Measurements from ENCODE around the gene BMAL1.

BMAL1 gene

GRCh38 chr11:13358596-13359270, 81.1 kb downstream of the BMAL1 start:
- Histone ChIP-seq H3K27me3 (ENCODE audit: control insufficient read depth, insufficient read depth, low read length) (no peaks in the 10 kb centered on the region), H3K4me3 (ENCODE audit: low read length) (no peak overlapping the region), H3K9ac (ENCODE audit: low read length) (no peak overlapping the region), H3K36me3 (ENCODE audit: control insufficient read depth, insufficient read depth, low read length) (peaks cover 5% of the 10 kb centered on the region), H3K9me3 (ENCODE audit: control insufficient read depth, low read length) (no peaks in the 10 kb centered on the region), H3K4me1 (ENCODE audit: control insufficient read depth, insufficient read depth, low read length) (no peaks in the 10 kb centered on the region)

GRCh38 chr11:13362596-13363109, 85.1 kb downstream of the BMAL1 start:
- H3K9ac ChIP-seq (ENCODE audit: low read length), result no peak overlapping the region
- no peaks in the 10 kb centered on the region for H3K4me1 ChIP-seq (ENCODE audit: control insufficient read depth, insufficient read depth, low read length)
- no peaks in the 10 kb centered on the region for H3K9me3 ChIP-seq (ENCODE audit: control insufficient read depth, low read length)
- H3K4me3 ChIP-seq (ENCODE audit: low read length), result no peak overlapping the region
- H3K27me3 ChIP-seq (ENCODE audit: control insufficient read depth, insufficient read depth, low read length), result no peaks in the 10 kb centered on the region
- no peaks in the 10 kb centered on the region for H3K36me3 ChIP-seq (ENCODE audit: control insufficient read depth, insufficient read depth, low read length)

- H3K36me3 ChIP-seq (ENCODE audit: control insufficient read depth, insufficient read depth, low read length), result no peaks in the 10 kb centered on the region
- no peaks in the 10 kb centered on the region for H3K4me1 ChIP-seq (ENCODE audit: control insufficient read depth, insufficient read depth, low read length)
- no peak overlapping the region for H3K4me3 ChIP-seq (ENCODE audit: low read length)
- H3K9ac ChIP-seq (ENCODE audit: low read length), result no peak overlapping the region
- no peaks in the 10 kb centered on the region for H3K27me3 ChIP-seq (ENCODE audit: control insufficient read depth, insufficient read depth, low read length)
- no peaks in the 10 kb centered on the region for H3K9me3 ChIP-seq (ENCODE audit: control insufficient read depth, low read length)
Observed at GRCh38 chr11:13364388-13364787, 86.8 kb downstream of the BMAL1 start.

GRCh38 chr11:13366266-13367026, 88.9 kb downstream of the BMAL1 start:
- H3K27me3 ChIP-seq (ENCODE audit: control insufficient read depth, insufficient read depth, low read length), result no peaks in the 10 kb centered on the region
- H3K9me3 ChIP-seq (ENCODE audit: control insufficient read depth, low read length), result no peaks in the 10 kb centered on the region
- no peaks in the 10 kb centered on the region for H3K4me1 ChIP-seq (ENCODE audit: control insufficient read depth, insufficient read depth, low read length)
- no peak overlapping the region for H3K4me3 ChIP-seq (ENCODE audit: low read length)
- no peaks in the 10 kb centered on the region for H3K36me3 ChIP-seq (ENCODE audit: control insufficient read depth, insufficient read depth, low read length)
- no peak overlapping the region for H3K9ac ChIP-seq (ENCODE audit: low read length)

- Histone ChIP-seq H3K27me3 (ENCODE audit: control insufficient read depth, insufficient read depth, low read length) (no peaks in the 10 kb centered on the region), H3K4me3 (ENCODE audit: low read length) (no peak overlapping the region), H3K9ac (ENCODE audit: low read length) (no peak overlapping the region), H3K9me3 (ENCODE audit: control insufficient read depth, low read length) (no peaks in the 10 kb centered on the region), H3K4me1 (ENCODE audit: control insufficient read depth, insufficient read depth, low read length) (no peaks in the 10 kb centered on the region), H3K36me3 (ENCODE audit: control insufficient read depth, insufficient read depth, low read length) (no peaks in the 10 kb centered on the region)
Observed at GRCh38 chr11:13367115-13367514, 89.5 kb downstream of the BMAL1 start.

- Histone ChIP-seq H3K4me3 (ENCODE audit: low read length) (no peak overlapping the region), H3K9ac (ENCODE audit: low read length) (no peak overlapping the region), H3K27me3 (ENCODE audit: control insufficient read depth, insufficient read depth, low read length) (no peaks in the 10 kb centered on the region), H3K36me3 (ENCODE audit: control insufficient read depth, insufficient read depth, low read length) (no peaks in the 10 kb centered on the region), H3K9me3 (ENCODE audit: control insufficient read depth, low read length) (no peaks in the 10 kb centered on the region), H3K4me1 (ENCODE audit: control insufficient read depth, insufficient read depth, low read length) (no peaks in the 10 kb centered on the region)
Observed at GRCh38 chr11:13368041-13368446, 90.5 kb downstream of the BMAL1 start.

GRCh38 chr11:13373216-13373615, 95.6 kb downstream of the BMAL1 start:
- H3K27me3 ChIP-seq (ENCODE audit: control insufficient read depth, insufficient read depth, low read length), result no peaks in the 10 kb centered on the region
- H3K4me1 ChIP-seq (ENCODE audit: control insufficient read depth, insufficient read depth, low read length), result no peaks in the 10 kb centered on the region
- H3K9me3 ChIP-seq (ENCODE audit: control insufficient read depth, low read length), result no peaks in the 10 kb centered on the region
- no peak overlapping the region for H3K4me3 ChIP-seq (ENCODE audit: low read length)
- no peaks in the 10 kb centered on the region for H3K36me3 ChIP-seq (ENCODE audit: control insufficient read depth, insufficient read depth, low read length)
- no peak overlapping the region for H3K9ac ChIP-seq (ENCODE audit: low read length)

GRCh38 chr11:13375798-13376197, 98.2 kb downstream of the BMAL1 start:
- Histone ChIP-seq H3K27me3 (ENCODE audit: control insufficient read depth, insufficient read depth, low read length) (no peaks in the 10 kb centered on the region), H3K9me3 (ENCODE audit: control insufficient read depth, low read length) (no peaks in the 10 kb centered on the region), H3K36me3 (ENCODE audit: control insufficient read depth, insufficient read depth, low read length) (no peaks in the 10 kb centered on the region), H3K4me3 (ENCODE audit: low read length) (no peak overlapping the region), H3K9ac (ENCODE audit: low read length) (no peak overlapping the region), H3K4me1 (ENCODE audit: control insufficient read depth, insufficient read depth, low read length) (no peaks in the 10 kb centered on the region)

GRCh38 chr11:13376402-13376801, 98.8 kb downstream of the BMAL1 start:
- H3K9ac ChIP-seq (ENCODE audit: low read length), result no peak overlapping the region
- H3K4me1 ChIP-seq (ENCODE audit: control insufficient read depth, insufficient read depth, low read length), result no peaks in the 10 kb centered on the region
- H3K36me3 ChIP-seq (ENCODE audit: control insufficient read depth, insufficient read depth, low read length), result no peaks in the 10 kb centered on the region
- no peaks in the 10 kb centered on the region for H3K9me3 ChIP-seq (ENCODE audit: control insufficient read depth, low read length)
- H3K4me3 ChIP-seq (ENCODE audit: low read length), result no peak overlapping the region
- no peaks in the 10 kb centered on the region for H3K27me3 ChIP-seq (ENCODE audit: control insufficient read depth, insufficient read depth, low read length)

- Histone ChIP-seq H3K4me1 (ENCODE audit: control insufficient read depth, insufficient read depth, low read length) (no peaks in the 10 kb centered on the region), H3K27me3 (ENCODE audit: control insufficient read depth, insufficient read depth, low read length) (no peaks in the 10 kb centered on the region), H3K4me3 (ENCODE audit: low read length) (no peak overlapping the region), H3K36me3 (ENCODE audit: control insufficient read depth, insufficient read depth, low read length) (no peaks in the 10 kb centered on the region), H3K9me3 (ENCODE audit: control insufficient read depth, low read length) (no peaks in the 10 kb centered on the region), H3K9ac (ENCODE audit: low read length) (no peak overlapping the region)
Observed at GRCh38 chr11:13376838-13377237, 99.2 kb downstream of the BMAL1 start.

- Histone ChIP-seq H3K9me3 (ENCODE audit: control insufficient read depth, low read length) (no peaks in the 10 kb centered on the region), H3K36me3 (ENCODE audit: control insufficient read depth, insufficient read depth, low read length) (no peaks in the 10 kb centered on the region), H3K4me1 (ENCODE audit: control insufficient read depth, insufficient read depth, low read length) (no peaks in the 10 kb centered on the region), H3K4me3 (ENCODE audit: low read length) (no peak overlapping the region), H3K27me3 (ENCODE audit: control insufficient read depth, insufficient read depth, low read length) (no peaks in the 10 kb centered on the region), H3K9ac (ENCODE audit: low read length) (no peak overlapping the region)
Observed at GRCh38 chr11:13378316-13378715, 100.7 kb downstream of the BMAL1 start.

GRCh38 chr11:13380731-13381130, 103.1 kb downstream of the BMAL1 start:
- no peaks in the 10 kb centered on the region for H3K4me1 ChIP-seq (ENCODE audit: control insufficient read depth, insufficient read depth, low read length)
- no peaks in the 10 kb centered on the region for H3K27me3 ChIP-seq (ENCODE audit: control insufficient read depth, insufficient read depth, low read length)
- no peak overlapping the region for H3K4me3 ChIP-seq (ENCODE audit: low read length)
- no peaks in the 10 kb centered on the region for H3K36me3 ChIP-seq (ENCODE audit: control insufficient read depth, insufficient read depth, low read length)
- H3K9ac ChIP-seq (ENCODE audit: low read length), result no peak overlapping the region
- no peaks in the 10 kb centered on the region for H3K9me3 ChIP-seq (ENCODE audit: control insufficient read depth, low read length)

All from mucosa of stomach (tissue), 1 donor.